Right lobe of liver (tissue), 4 donors: ENCODE data around the gene LDB2.

ENCODE experiments used
- POLR2A ChIP-seq: fragments of 450-650 bp; IDR thresholded peaks from one replicate; pipeline ENCODE4 v1.6.1; 2017; ENCODE audit warnings: antibody characterized with exemption, mild to moderate bottlenecking
- TF ChIP-seq, protein P1 (sequence below), 4 donors: fragments of 200-600 bp in 3 of 4; fragments of 450-650 bp in 1 of 4; IDR thresholded peaks; one replicate each; pipeline versions ENCODE4 v1.5.1 to v1.8.0; 2016 to 2022; ENCODE audit warnings: antibody characterized with exemption in 4 of 4, mild to moderate bottlenecking in 2 of 4
- donor health status: DM: no; HTN: no; CAD: no.
- donor health status: DM: no; HTN: no; CAD: no.
- donor health status: DM: no; HTN: yes; CAD: no.

DNA sequence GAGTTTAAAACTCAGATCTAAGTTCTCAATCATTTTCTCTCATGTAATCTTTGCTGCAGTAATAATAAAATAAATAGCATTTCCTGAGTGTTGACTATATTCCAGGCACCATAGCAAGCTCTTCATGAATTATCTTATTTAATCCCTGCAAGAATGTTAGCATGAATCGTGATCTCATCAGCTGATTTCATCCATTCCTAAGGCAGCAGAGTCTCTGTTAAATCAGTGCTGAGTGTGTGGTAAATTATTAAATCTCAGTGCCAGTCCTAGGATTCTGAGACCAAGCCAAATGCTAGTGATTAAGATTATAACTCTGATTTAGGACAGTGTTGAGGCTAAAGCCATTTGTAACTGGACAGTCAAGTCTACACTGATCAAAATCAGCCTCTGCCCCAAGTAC lies 431.9 kb downstream of the LDB2 start:
- TF ChIP-seq, protein P1, sequence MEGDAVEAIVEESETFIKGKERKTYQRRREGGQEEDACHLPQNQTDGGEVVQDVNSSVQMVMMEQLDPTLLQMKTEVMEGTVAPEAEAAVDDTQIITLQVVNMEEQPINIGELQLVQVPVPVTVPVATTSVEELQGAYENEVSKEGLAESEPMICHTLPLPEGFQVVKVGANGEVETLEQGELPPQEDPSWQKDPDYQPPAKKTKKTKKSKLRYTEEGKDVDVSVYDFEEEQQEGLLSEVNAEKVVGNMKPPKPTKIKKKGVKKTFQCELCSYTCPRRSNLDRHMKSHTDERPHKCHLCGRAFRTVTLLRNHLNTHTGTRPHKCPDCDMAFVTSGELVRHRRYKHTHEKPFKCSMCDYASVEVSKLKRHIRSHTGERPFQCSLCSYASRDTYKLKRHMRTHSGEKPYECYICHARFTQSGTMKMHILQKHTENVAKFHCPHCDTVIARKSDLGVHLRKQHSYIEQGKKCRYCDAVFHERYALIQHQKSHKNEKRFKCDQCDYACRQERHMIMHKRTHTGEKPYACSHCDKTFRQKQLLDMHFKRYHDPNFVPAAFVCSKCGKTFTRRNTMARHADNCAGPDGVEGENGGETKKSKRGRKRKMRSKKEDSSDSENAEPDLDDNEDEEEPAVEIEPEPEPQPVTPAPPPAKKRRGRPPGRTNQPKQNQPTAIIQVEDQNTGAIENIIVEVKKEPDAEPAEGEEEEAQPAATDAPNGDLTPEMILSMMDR (IDR thresholded peaks at IDR 0.05): no peak
- TF ChIP-seq POLR2A: no peak
